Left renal cortex interstitium (tissue), 4 donors: ENCODE measurements around the gene ZNF575. TPM values are rescaled to one million over a fixed set of nuclear protein-coding genes. Genes with fewer than 3 reads are reported as not detected.

Source experiments
- DNase-seq, 4 donors: peaks; one replicate each; pipeline ENCODE4 v3.0.0-alpha.2; 2013; ENCODE audit warnings: low read depth in 4 of 4, low spot score in 2 of 4, missing footprints in 1 of 4
- polyA plus RNA-seq, 4 donors: library from polyadenylated mRNA; unstranded; fragments of 120-200 nt; gene quantifications; one replicate each; pipeline ENCODE4 v1.2.1, GENCODE V29; 2013; ENCODE audit not compliant: insufficient read length in 4 of 4

The ZNF575 gene
- polyA plus RNA-seq, 4 donors = 1.9 to 3.4 (median 2.4) TPM

GRCh38 chr19:43569657-43570056 is 36.7 kb downstream of the ZNF575 start:
- no peak for DNase-seq

- DNase-seq = no peak
Measured at GRCh38 chr19:43570174-43570791, 37.3 kb downstream of the ZNF575 start.

GRCh38 chr19:43572171-43572588 is 39.2 kb downstream of the ZNF575 start:
- no peak for DNase-seq

GRCh38 chr19:43574424-43575155 is 41.6 kb downstream of the ZNF575 start:
- no peak for DNase-seq

- peak; percentile 93 to 99 (median 98) for DNase-seq
Measured at GRCh38 chr19:43575156-43575950, 42.4 kb downstream of the ZNF575 start, which contains the start of the genes PINLYP and XRCC1. TSS of gene PINLYP (plus strand) at chr19:43575801. CDS start at chr19:43577192, 1,391 bp downstream. TSS of gene XRCC1 (minus strand) at chr19:43575527. CDS start at chr19:43575458, 69 bp downstream.

GRCh38 chr19:43575955-43576878 is 43.2 kb downstream of the ZNF575 start:
- DNase-seq = no peak

- no peak for DNase-seq
Measured at GRCh38 chr19:43578787-43579186, 45.8 kb downstream of the ZNF575 start.

- DNase-seq = no peak
Measured at GRCh38 chr19:43581467-43581866, 48.5 kb downstream of the ZNF575 start.

GRCh38 chr19:43582495-43582894 is 49.5 kb downstream of the ZNF575 start:
- DNase-seq = no peak

- DNase-seq = no peak
Measured at GRCh38 chr19:43584484-43584883, 51.5 kb downstream of the ZNF575 start.

Other genes with a start within 250 kb of the ZNF575 start
- gene CD177, start 179.5 kb upstream of the ZNF575 start, polyA plus RNA-seq = under 1 TPM in 2 of 4 donors, not detected in 2; 0.40 to 0.44 TPM
- gene TEX101, start 118.3 kb upstream of the ZNF575 start, polyA plus RNA-seq = under 1 TPM in 1 of 4 donors, not detected in 3; 0.06 TPM
- gene LYPD3, start 67.6 kb upstream of the ZNF575 start, polyA plus RNA-seq = 1 to 10 TPM; 1.4 to 3.4 (median 1.9) TPM
- gene PHLDB3, start 28.4 kb upstream of the ZNF575 start, polyA plus RNA-seq = 10 to 100 TPM in 2 of 4 donors, 1 to 10 TPM in 2; 7.1 to 14.1 (median 10.7) TPM
- gene ETHE1, start 6.0 kb upstream of the ZNF575 start, polyA plus RNA-seq = 10 to 100 TPM; 25.9 to 31.4 (median 26.7) TPM
- 10 to 100 TPM; 61.7 to 75.0 (median 62.2) TPM for gene XRCC1, start 42.3 kb downstream of the ZNF575 start, polyA plus RNA-seq
- gene PINLYP, start 42.6 kb downstream of the ZNF575 start, polyA plus RNA-seq = 10 to 100 TPM; 17.8 to 25.7 (median 18.7) TPM
- 10 to 100 TPM; 10.6 to 22.6 (median 16.5) TPM for gene IRGQ, start 62.9 kb downstream of the ZNF575 start, polyA plus RNA-seq
- gene ZNF576, start 63.4 kb downstream of the ZNF575 start, polyA plus RNA-seq = 10 to 100 TPM; 10.8 to 17.6 (median 13.7) TPM
- 1 to 10 TPM in 2 of 4 donors, under 1 TPM in 2; 0.31 to 2.4 (median 1.2) TPM for gene SRRM5, start 78.9 kb downstream of the ZNF575 start, polyA plus RNA-seq
- 100 to 1,000 TPM in 3 of 4 donors, 10 to 100 TPM in 1; 85.7 to 145 (median 117) TPM for gene ZNF428, start 86.4 kb downstream of the ZNF575 start, polyA plus RNA-seq
- 10 to 100 TPM; 43.2 to 56.9 (median 54.9) TPM for gene CADM4, start 106.7 kb downstream of the ZNF575 start, polyA plus RNA-seq
- gene PLAUR, start 137.0 kb downstream of the ZNF575 start, polyA plus RNA-seq = 10 to 100 TPM in 2 of 4 donors, 1 to 10 TPM in 2; 6.7 to 14.2 (median 10.4) TPM
- not detected for gene IRGC, start 182.9 kb downstream of the ZNF575 start, polyA plus RNA-seq
- gene SMG9, start 221.8 kb downstream of the ZNF575 start, polyA plus RNA-seq = 10 to 100 TPM; 35.7 to 77.9 (median 58.0) TPM
- gene KCNN4, start 247.8 kb downstream of the ZNF575 start, polyA plus RNA-seq = 1 to 10 TPM in 3 of 4 donors, under 1 TPM in 1; 0.90 to 2.6 (median 2.2) TPM